ENCODE measurements around the gene ZC2HC1C. TPM values are rescaled to one million over a fixed set of nuclear protein-coding genes. Genes with fewer than 3 reads are reported as not detected.
A peak's percentile ranks its signal among the peaks of the same experiment; 100 is the strongest.

Gene ZC2HC1C, protein sequence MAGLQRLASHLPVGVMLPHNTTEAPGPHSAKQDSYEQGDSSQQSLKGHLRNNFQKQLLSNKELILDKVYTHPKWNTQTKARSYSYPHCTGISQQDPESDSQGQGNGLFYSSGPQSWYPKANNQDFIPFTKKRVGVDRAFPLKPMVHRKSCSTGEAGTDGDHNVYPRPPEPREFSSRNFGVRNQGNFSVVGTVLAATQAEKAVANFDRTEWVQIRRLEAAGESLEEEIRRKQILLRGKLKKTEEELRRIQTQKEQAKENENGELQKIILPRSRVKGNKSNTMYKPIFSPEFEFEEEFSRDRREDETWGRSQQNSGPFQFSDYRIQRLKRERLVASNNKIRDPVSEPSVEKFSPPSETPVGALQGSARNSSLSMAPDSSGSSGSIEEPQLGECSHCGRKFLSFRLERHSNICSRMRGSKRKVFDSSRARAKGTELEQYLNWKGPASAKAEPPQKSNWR
- under 1 TPM; 0.41 to 0.45 TPM for total RNA-seq

DNA sequence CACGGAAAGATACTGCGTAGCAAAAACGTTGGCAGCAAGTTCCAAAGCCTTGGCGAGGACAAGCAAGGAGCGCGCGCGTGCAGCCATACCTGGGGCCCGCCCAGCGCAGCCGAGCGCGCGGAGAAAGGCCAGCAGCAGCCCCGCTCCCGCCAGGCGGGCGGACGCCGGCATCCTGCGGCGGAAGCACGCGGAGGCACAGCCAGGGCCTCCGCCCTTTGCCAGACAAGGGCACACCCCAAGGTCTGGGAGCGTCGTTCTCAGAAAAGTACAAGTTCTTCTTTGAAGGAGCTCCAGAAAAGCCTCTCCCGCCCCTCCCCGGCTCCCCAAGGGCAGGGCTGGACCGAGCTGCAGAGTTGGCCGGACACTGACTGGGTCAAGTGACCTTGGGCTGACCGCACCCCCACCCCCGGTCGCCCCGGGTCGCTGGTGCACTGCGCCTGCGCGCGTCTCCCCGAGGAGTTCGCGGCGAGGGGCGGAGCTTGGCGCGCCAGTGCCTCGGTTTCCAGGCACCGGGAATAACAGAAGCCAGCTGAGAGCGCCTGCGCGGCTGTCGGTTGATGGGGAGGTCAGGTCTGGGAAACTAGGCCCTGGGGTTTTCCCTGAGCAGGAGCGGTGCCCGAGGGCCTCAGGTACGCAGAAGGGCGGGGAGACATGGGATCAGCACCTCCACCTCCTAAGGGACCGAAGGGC is at the start of gene ZC2HC1C:
Gene ZC2HC1C (plus strand): TSS at position 521 of the 690 bp plus-strand sequence. CDS start 933 bp downstream, outside the sequence.
- ATAC-seq: peak; percentile 92
- ChIA-PET POLR2A (interaction anchor here (0.6 to 1.5 kb wide), 4 partner anchors 19 to 306 kb away, joined by 3 to 6 read pairs (median 4); partner anchors contain the start of gene YLPM1), CTCF (interaction anchor here (1.0 to 1.3 kb wide), 4 partner anchors 123 to 210 kb away, joined by 3 to 6 read pairs (median 4); no protein-coding TSS in a partner anchor)
- H3K4me3 Mint-ChIP-seq: no peak within 1 kb of the TSS
- no peak within 1 kb of the TSS for H3K27ac Mint-ChIP-seq
- no peaks in the 10 kb centered on the region for H3K9me3 Mint-ChIP-seq
- TF ChIP-seq, protein P1, sequence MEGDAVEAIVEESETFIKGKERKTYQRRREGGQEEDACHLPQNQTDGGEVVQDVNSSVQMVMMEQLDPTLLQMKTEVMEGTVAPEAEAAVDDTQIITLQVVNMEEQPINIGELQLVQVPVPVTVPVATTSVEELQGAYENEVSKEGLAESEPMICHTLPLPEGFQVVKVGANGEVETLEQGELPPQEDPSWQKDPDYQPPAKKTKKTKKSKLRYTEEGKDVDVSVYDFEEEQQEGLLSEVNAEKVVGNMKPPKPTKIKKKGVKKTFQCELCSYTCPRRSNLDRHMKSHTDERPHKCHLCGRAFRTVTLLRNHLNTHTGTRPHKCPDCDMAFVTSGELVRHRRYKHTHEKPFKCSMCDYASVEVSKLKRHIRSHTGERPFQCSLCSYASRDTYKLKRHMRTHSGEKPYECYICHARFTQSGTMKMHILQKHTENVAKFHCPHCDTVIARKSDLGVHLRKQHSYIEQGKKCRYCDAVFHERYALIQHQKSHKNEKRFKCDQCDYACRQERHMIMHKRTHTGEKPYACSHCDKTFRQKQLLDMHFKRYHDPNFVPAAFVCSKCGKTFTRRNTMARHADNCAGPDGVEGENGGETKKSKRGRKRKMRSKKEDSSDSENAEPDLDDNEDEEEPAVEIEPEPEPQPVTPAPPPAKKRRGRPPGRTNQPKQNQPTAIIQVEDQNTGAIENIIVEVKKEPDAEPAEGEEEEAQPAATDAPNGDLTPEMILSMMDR (IDR thresholded peaks at IDR 0.05): no peak
- intact Hi-C loops (cut with micrococcal nuclease): no loop called here
- H3K36me3 Mint-ChIP-seq (ENCODE audit: low read depth): no peaks in the 10 kb centered on the region
- peak; percentile 56 for DNase-seq
- peaks cover 5% of the 10 kb centered on the region for H3K4me1 Mint-ChIP-seq (ENCODE audit: low read depth)
- no peaks in the 10 kb centered on the region for H3K27me3 Mint-ChIP-seq

DNA sequence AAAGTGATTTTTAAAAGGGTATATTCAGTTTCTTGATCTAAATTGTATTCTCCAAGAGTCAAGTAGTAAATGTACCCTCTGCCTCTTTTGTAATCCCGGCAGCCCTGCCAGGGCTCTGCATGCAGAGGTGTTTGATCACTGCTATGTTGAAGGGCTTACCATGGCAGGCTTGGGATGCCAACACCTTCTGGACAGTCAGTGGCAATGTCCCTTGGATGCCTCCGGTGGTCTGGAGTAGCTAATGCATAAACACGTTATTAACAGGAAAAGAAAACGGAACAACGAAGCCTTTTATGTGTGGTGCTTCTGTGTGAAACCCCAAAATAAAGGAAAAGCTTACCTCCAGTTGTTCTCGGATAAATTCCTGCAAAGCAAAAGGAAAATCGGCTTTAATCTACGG is 46.8 kb upstream of the ZC2HC1C start:
- ChIA-PET CTCF (interaction anchor here (0.6 to 3.7 kb wide), 12 partner anchors 10 to 80 kb away, joined by 3 to 11 read pairs (median 4); no protein-coding TSS in a partner anchor), POLR2A (interaction anchor here (0.9 to 1.3 kb wide), 2 partner anchors 9 to 19 kb away, joined by 4 read pairs; no protein-coding TSS in a partner anchor)
- no peak overlapping the region for H3K27ac Mint-ChIP-seq
- no peaks in the 10 kb centered on the region for H3K9me3 Mint-ChIP-seq
- no peaks in the 10 kb centered on the region for H3K27me3 Mint-ChIP-seq
- no peaks in the 10 kb centered on the region for H3K4me1 Mint-ChIP-seq (ENCODE audit: low read depth)
- ATAC-seq (peak; percentile 58), DNase-seq (peak; percentile 26)
- H3K36me3 Mint-ChIP-seq (ENCODE audit: low read depth): peaks cover 25% of the 10 kb centered on the region
- intact Hi-C loops (cut with micrococcal nuclease): no loop called here
- no peak overlapping the region for H3K4me3 Mint-ChIP-seq
- TF ChIP-seq, protein P1 (IDR thresholded peaks at IDR 0.05): peak; percentile 33

DNA sequence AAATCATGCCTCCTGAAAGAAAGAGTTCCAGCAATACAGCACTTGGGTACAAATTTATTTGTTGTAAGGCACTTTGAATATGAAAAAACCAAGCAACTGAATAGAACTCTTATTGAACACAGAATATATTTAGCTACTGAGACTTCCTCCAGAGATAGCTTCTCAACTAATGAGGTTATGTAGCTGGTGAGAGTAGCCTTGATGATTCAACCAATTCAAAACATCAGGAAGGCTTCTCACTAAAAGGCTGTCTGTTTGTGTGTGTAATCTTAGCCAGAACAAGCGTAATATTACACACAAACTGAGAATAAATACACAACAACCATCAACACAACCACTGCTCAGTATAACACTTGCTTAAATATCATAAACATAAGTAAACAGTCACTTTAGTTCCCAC is 46.3 kb upstream of the ZC2HC1C start:
- DNase-seq (no peak), ATAC-seq (no peak)
- no peaks in the 10 kb centered on the region for H3K27me3 Mint-ChIP-seq
- no peak overlapping the region for H3K27ac Mint-ChIP-seq
- H3K4me1 Mint-ChIP-seq (ENCODE audit: low read depth): no peaks in the 10 kb centered on the region
- CTCF ChIA-PET: interaction anchor here (0.6 to 3.7 kb wide), 14 partner anchors 10 to 80 kb away, joined by 3 to 11 read pairs (median 4); no protein-coding TSS in a partner anchor
- H3K4me3 Mint-ChIP-seq: no peak overlapping the region
- no peaks in the 10 kb centered on the region for H3K9me3 Mint-ChIP-seq
- TF ChIP-seq, protein P1 (IDR thresholded peaks at IDR 0.05): no peak
- intact Hi-C loops (cut with micrococcal nuclease): no loop called here
- H3K36me3 Mint-ChIP-seq (ENCODE audit: low read depth): peaks cover 27% of the 10 kb centered on the region
- POLR2A ChIA-PET: interaction anchor here (0.9 to 1.3 kb wide), 2 partner anchors 9 to 20 kb away, joined by 4 read pairs; no protein-coding TSS in a partner anchor

DNA sequence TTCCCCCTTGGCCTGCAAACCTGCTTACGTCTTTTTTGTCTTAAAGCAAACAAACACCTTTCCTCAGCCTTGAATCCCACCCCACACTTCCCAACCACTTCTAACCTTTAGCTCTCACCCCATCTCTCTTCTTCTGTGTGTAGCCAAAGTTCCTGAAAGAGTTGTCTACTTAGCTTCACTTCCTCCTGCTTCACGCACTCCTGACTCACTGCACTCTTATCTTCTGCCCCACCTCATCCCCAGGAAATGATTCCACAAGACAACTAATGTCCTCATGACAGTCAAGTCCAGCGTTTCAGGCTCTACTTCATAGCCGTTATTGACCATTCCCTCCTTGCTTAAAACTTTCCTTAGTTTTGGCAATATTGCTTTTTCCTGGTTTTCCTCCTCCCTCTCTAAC is 44.4 kb upstream of the ZC2HC1C start:
- ChIA-PET CTCF (interaction anchor here (0.8 to 3.7 kb wide), 8 partner anchors 9 to 164 kb away, joined by 3 to 11 read pairs (median 3); no protein-coding TSS in a partner anchor), POLR2A (interaction anchor here (0.6 to 1.4 kb wide), 5 partner anchors 9 to 22 kb away, joined by 3 to 4 read pairs (median 3); no protein-coding TSS in a partner anchor)
- Mint-ChIP-seq H3K27me3 (no peaks in the 10 kb centered on the region), H3K4me3 (no peak overlapping the region), H3K9me3 (no peaks in the 10 kb centered on the region), H3K27ac (no peak overlapping the region), H3K36me3 (ENCODE audit: low read depth) (peaks cover 23% of the 10 kb centered on the region), H3K4me1 (ENCODE audit: low read depth) (no peaks in the 10 kb centered on the region)
- TF ChIP-seq, protein P1 (IDR thresholded peaks at IDR 0.05): no peak
- no peak for DNase-seq
- ATAC-seq: no peak
- intact Hi-C loops (cut with micrococcal nuclease): no loop called here

Measured in activated CD8-positive, alpha-beta T cell treated with anti-CD3 and anti-CD28 coated beads for 36 hours (primary cell).